Activated CD4-positive, alpha-beta memory T cell treated with anti-CD3 and anti-CD28 coated beads for 36 hours (primary cell): ENCODE results near the gene HTR6. TPM values are rescaled to one million over a fixed set of nuclear protein-coding genes. Genes with fewer than 3 reads are reported as not detected.
A peak's percentile ranks its signal among the peaks of the same experiment; 100 is the strongest.

ENCODE experiments used
- CTCF ChIA-PET: fragments of 350-600 bp; sonication (Branson Sonifier 250); formaldehyde crosslinking; loops from one replicate; lab custom pipeline; 2021; ENCODE audit warnings: antibody characterized with exemption, inconsistent platforms; lab: Charles Lee
- POLR2A ChIA-PET: fragments of 350-600 bp; sonication (Branson Sonifier 250); formaldehyde crosslinking; loops from one replicate; lab custom pipeline; 2021; ENCODE audit warnings: antibody characterized with exemption; lab: Charles Lee
- DNase-seq: peaks from one replicate; pipeline ENCODE4 v3.0.0-alpha.2; 2020
- H3K27ac Mint-ChIP-seq: one replicate; pipeline ENCODE4 v1.8.0; 2021; ENCODE audit warnings: mixed read lengths
- H3K27me3 Mint-ChIP-seq: one replicate; pipeline ENCODE4 v1.8.0; 2021; ENCODE audit warnings: mixed read lengths
- H3K36me3 Mint-ChIP-seq: one replicate; pipeline ENCODE4 v1.8.0; 2021; ENCODE audit warnings: mixed read lengths
- H3K4me1 Mint-ChIP-seq: one replicate; pipeline ENCODE4 v1.8.0; 2021; ENCODE audit warnings: low read depth, mixed read lengths
- H3K4me3 Mint-ChIP-seq: one replicate; pipeline ENCODE4 v1.8.0; 2021; ENCODE audit warnings: mild to moderate bottlenecking, mixed read lengths
- H3K9me3 Mint-ChIP-seq: one replicate; pipeline ENCODE4 v1.8.0; 2021; ENCODE audit warnings: mixed read lengths
- intact Hi-C: fragments of 100-400 bp; cut with micrococcal nuclease; formaldehyde crosslinking; loops from one replicate; pipeline ENCODE4 v1.15.1; 2023
- total RNA-seq, 2 experiments: library from RNA; stranded (reverse); gene quantifications; one replicate each; pipeline ENCODE4 v1.2.3, GENCODE V29; 2021

The HTR6 gene
- total RNA-seq, 2 experiments from 2014 or later, result 0.17 to 0.19 TPM

DNA sequence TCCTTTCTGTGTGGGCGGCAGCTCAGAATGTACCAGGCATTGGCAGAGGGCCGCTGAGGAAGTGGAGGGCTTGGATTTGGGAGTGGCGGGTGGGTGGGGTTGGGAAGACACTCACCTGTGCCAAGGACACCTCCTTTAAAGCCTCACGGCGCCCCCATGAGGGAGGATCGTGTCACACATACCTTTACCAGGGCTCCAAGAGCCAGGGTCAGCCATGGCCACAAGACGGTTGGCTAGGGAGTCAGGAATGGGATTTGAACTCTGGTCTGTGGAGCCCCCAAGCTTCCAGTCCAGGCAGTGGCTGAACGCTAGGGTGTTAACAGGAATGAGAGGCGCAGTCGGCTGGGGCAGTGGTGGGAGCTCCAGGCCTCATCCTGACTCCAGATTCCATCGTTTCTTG lies 16.0 kb upstream of the HTR6 start:
- CTCF ChIA-PET, result interaction anchor here (1.0 to 3.7 kb wide), 5 partner anchors 12 to 312 kb away, joined by 3 to 23 read pairs (median 5); no protein-coding TSS in a partner anchor
- Mint-ChIP-seq H3K4me1 (peaks cover 38% of the 10 kb centered on the region), H3K36me3 (peaks cover 2% of the 10 kb centered on the region), H3K27me3 (no peaks in the 10 kb centered on the region), H3K9me3 (no peaks in the 10 kb centered on the region), H3K4me3 (no peak overlapping the region), H3K27ac (no peak overlapping the region)
- DNase-seq, result peak; percentile 37
- POLR2A ChIA-PET, result no interaction called here
- intact Hi-C loops, result no loop called here

DNA sequence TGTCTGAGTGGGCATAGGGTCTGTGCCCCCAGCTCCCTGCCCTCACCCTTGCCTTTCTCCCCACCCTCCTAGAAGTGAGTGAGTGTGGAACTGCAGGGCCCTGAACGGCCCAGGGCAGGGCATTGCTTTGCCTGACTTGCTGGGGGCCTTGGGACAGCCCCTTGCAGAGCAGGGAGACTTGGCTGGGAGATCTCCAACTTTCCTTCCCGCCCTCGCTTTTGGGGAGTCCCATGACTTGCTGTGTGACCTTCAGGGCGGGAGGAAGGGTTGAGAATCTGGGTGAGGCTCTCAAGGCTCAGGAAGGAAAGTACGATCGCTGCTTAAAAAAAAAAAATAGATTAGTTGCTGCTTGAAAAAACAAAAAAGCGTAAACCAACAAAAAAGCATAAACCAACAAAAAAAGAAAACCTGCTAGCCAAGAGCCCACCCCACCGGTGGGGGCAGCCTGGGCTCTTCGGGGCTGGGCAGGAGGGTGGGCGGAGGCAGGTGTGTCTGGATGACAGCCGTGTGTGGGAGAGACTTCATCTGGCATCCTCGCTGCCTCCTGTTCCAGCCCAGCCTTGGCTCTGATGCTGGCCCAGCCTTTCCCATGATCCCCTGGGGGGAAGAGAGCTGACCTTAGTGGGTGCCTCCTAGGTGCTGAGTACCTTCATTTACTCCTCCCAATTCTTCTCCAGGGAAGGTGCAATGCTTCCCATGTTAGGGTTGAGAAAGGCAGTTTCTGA lies 14.1 kb upstream of the HTR6 start:
- no peak for DNase-seq
- no peaks in the 10 kb centered on the region for H3K27me3 Mint-ChIP-seq
- H3K4me1 Mint-ChIP-seq, result peaks cover 41% of the 10 kb centered on the region
- ChIA-PET POLR2A (no interaction called here), CTCF (interaction anchor here (0.6 to 2.2 kb wide), 15 partner anchors 20 to 398 kb away, joined by 3 to 8 read pairs (median 4); a partner anchor contains a TSS)
- no peak overlapping the region for H3K27ac Mint-ChIP-seq
- intact Hi-C loops, result loop anchor here (2.0 to 5.0 kb wide), 4 partner anchors 68 to 260 kb away; partner anchors contain the start of gene CAPZB
- no peaks in the 10 kb centered on the region for H3K9me3 Mint-ChIP-seq
- H3K4me3 Mint-ChIP-seq, result no peak overlapping the region
- no peaks in the 10 kb centered on the region for H3K36me3 Mint-ChIP-seq

DNA sequence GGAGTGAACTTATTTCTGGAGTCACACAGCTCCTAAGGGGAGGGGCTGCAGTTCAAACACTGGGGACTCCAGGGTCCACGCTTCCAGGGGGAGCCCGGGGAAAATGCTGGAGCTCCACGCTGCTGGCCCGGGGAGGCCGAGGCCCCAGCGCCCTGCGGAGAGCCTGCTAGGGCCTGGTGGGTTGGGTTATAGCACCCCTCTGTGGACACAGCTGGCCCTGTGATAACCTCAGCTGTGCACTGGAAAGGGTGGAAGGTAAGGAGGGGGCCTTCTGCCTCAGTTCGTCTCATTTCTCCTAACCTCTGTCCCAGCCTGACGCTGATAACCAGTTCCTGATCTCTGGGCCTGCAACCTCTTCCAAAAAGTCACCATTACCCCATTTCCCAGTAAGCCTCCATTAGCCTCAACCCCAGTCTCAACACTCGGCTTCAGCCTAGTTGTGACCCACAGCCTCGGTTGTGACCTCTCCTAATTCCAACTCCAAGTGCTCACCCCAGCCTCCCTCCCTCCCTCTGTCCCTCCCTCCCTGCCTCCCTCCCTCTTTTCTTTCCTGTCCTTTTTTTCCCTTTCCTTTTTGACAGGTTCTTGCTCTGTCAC lies 13.4 kb upstream of the HTR6 start:
- Mint-ChIP-seq H3K4me1 (peaks cover 34% of the 10 kb centered on the region), H3K27ac (no peak overlapping the region), H3K4me3 (no peak overlapping the region), H3K27me3 (no peaks in the 10 kb centered on the region), H3K9me3 (no peaks in the 10 kb centered on the region), H3K36me3 (no peaks in the 10 kb centered on the region)
- ChIA-PET CTCF (interaction anchor here (0.6 to 2.2 kb wide), 18 partner anchors 9 to 399 kb away, joined by 3 to 8 read pairs (median 4); a partner anchor contains a TSS), POLR2A (no interaction called here)
- peak; percentile 71 for DNase-seq
- intact Hi-C loops, result loop anchor here (2.0 to 5.0 kb wide), 4 partner anchors 69 to 260 kb away; partner anchors contain the start of gene CAPZB

DNA sequence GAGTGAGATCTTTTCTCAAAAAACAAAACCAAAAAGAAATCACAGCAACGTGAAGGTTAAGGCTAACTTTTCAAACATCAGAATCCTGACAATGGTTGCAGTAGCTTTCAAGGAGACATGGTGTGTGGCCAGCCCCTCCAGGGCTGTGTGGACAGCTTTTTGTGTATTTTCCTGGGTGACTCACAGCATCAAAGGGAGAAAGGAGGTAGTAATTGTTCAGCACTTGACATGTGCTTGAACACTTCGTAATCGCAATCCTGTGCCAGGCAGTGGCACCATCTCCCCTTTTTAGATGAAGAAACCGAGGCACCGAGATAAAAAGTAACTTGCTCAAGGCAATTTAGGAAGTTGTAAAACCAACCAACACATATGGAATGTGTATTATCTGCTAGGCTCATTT lies 10.3 kb upstream of the HTR6 start:
- intact Hi-C loops, result loop anchor here (5.0 kb wide), 3 partner anchors 72 to 217 kb away; partner anchors contain the start of gene CAPZB
- POLR2A ChIA-PET, result no interaction called here
- H3K4me3 Mint-ChIP-seq, result no peak overlapping the region

DNA sequence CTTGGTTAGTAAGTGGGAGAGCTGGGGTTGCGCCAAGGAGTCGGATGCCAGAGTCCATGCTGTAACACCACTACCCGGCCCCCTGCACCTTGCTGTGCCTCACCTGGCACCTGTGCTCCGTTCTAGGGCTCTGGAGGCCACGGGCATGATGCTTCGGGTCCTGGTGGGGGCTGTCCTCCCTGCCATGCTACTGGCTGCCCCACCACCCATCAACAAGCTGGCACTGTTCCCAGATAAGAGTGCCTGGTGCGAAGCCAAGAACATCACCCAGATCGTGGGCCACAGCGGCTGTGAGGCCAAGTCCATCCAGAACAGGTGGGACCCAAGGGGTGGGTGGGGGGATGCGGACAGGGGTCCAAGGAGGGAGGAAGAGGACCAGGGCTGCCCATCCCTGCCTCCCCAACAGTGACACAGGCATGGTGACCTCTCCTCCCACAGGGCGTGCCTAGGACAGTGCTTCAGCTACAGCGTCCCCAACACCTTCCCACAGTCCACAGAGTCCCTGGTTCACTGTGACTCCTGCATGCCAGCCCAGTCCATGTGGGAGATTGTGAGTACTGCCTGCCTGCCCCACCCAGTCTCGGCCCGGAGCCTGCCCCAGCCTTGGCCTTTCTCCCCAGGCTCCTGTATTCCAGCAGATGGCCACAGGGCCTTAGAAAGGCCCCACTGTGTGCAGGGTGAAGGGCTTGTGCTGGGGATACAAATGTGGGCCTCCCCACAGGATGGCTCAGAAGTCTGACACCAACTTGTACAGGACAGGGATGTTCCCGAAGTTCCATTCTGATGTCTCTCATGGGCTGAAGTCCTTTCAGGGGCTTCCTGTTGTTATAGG lies 9.6 kb upstream of the HTR6 start:
- Mint-ChIP-seq H3K36me3 (no peaks in the 10 kb centered on the region), H3K4me3 (no peak overlapping the region), H3K4me1 (peaks cover 19% of the 10 kb centered on the region), H3K9me3 (no peaks in the 10 kb centered on the region), H3K27me3 (no peaks in the 10 kb centered on the region), H3K27ac (no peak overlapping the region)
- CTCF ChIA-PET, result interaction anchor here (1.1 to 2.9 kb wide), 17 partner anchors 41 to 399 kb away, joined by 3 to 20 read pairs (median 4); partner anchors contain the start of gene AKR7A3
- intact Hi-C loops, result loop anchor here (5.0 kb wide), 3 partner anchors 73 to 218 kb away; partner anchors contain the start of gene CAPZB
- POLR2A ChIA-PET, result no interaction called here
- no peak for DNase-seq

More for the DNA sequence above, 10.3 kb upstream of the HTR6 start:
- CTCF ChIA-PET, result interaction anchor here (0.6 to 2.9 kb wide), 43 partner anchors 8 to 445 kb away, joined by 3 to 20 read pairs (median 4); partner anchors contain the start of genes AKR7A3, EMC1, MRTO4 and NBL1
- peaks cover 18% of the 10 kb centered on the region for H3K4me1 Mint-ChIP-seq
- no peaks in the 10 kb centered on the region for H3K27me3 Mint-ChIP-seq
- no peaks in the 10 kb centered on the region for H3K9me3 Mint-ChIP-seq
- no peak overlapping the region for H3K27ac Mint-ChIP-seq
- H3K36me3 Mint-ChIP-seq, result no peaks in the 10 kb centered on the region
- no peak for DNase-seq

DNA sequence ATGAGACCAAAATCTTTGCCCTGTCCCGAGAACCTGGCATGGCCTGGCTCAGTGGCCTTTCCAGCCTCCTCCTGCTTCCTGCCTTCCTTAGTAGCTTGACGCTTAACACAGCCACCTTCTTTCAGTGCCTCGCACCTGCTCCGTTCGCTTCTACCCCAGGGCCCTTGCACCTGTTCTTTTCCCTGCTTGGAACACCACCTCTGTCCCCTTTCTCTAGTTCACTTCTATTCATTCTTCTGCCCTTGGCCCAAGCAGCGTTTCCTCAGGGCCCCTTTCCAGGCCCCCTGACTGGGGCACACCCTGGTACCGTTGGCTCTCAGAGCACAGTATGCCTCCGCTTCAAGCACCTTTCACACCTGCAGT lies 9.0 kb upstream of the HTR6 start:
- H3K4me3 Mint-ChIP-seq, result no peak overlapping the region
- intact Hi-C loops, result no loop called here
- POLR2A ChIA-PET, result no interaction called here
- H3K27me3 Mint-ChIP-seq, result no peaks in the 10 kb centered on the region
- peaks cover 13% of the 10 kb centered on the region for H3K4me1 Mint-ChIP-seq
- CTCF ChIA-PET, result interaction anchor here (1.1 to 2.0 kb wide), 2 partner anchors 9 to 49 kb away, joined by 3 to 7 read pairs; no protein-coding TSS in a partner anchor
- H3K27ac Mint-ChIP-seq, result no peak overlapping the region
- no peak for DNase-seq
- no peaks in the 10 kb centered on the region for H3K36me3 Mint-ChIP-seq
- no peaks in the 10 kb centered on the region for H3K9me3 Mint-ChIP-seq

DNA sequence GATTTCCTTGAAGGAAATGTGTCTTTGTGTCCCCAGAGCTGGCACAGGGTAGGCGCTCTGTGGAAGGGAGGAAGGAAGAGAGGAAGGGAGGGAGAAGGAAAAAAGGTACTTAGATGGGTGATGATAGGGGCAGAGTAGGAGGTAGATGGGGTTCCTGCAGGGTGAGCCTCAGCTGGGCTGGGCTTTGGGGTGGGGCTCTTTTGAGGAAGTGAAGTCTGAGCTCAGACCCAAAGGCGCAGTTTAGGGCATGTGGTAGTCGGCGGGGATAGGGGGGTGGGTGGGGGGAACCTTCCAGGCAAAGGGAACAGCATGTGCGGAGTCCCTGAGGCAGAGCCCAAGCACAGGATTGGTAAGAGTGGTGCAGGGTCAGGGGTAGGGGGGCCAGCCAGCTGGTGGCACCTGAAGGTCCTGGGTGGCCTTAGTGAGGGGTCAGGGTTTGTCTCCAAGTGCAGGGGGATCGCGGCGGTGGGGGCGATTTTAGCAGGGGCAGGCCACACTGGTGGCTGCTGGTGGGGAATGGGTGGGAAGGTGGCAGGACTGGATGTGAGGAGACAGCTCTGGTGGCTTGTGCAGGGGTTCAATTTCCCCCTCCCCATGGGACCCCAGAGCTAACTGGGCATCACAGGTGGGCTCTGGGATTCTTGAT lies 8.4 kb upstream of the HTR6 start:
- H3K36me3 Mint-ChIP-seq, result no peaks in the 10 kb centered on the region
- DNase-seq, result no peak
- H3K4me3 Mint-ChIP-seq, result no peak overlapping the region
- H3K27ac Mint-ChIP-seq, result no peak overlapping the region
- peaks cover 9% of the 10 kb centered on the region for H3K4me1 Mint-ChIP-seq
- H3K9me3 Mint-ChIP-seq, result no peaks in the 10 kb centered on the region
- ChIA-PET POLR2A (no interaction called here), CTCF (interaction anchor here (1.1 to 2.0 kb wide), 2 partner anchors 9 to 48 kb away, joined by 3 to 7 read pairs; no protein-coding TSS in a partner anchor)
- intact Hi-C loops, result no loop called here
- H3K27me3 Mint-ChIP-seq, result no peaks in the 10 kb centered on the region

DNA sequence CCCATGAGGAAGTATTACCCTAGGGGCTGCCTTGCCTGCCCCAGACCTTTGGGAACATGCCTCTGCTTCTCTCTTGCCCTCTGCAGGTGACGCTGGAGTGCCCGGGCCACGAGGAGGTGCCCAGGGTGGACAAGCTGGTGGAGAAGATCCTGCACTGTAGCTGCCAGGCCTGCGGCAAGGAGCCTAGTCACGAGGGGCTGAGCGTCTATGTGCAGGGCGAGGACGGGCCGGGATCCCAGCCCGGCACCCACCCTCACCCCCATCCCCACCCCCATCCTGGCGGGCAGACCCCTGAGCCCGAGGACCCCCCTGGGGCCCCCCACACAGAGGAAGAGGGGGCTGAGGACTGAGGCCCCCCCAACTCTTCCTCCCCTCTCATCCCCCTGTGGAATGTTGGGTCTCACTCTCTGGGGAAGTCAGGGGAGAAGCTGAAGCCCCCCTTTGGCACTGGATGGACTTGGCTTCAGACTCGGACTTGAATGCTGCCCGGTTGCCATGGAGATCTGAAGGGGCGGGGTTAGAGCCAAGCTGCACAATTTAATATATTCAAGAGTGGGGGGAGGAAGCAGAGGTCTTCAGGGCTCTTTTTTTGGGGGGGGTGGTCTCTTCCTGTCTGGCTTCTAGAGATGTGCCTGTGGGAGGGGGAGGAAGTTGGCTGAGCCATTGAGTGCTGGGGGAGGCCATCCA lies 7.8 kb upstream of the HTR6 start:
- Mint-ChIP-seq H3K4me1 (peaks cover 11% of the 10 kb centered on the region), H3K36me3 (no peaks in the 10 kb centered on the region), H3K27ac (no peak overlapping the region), H3K9me3 (no peaks in the 10 kb centered on the region), H3K4me3 (no peak overlapping the region), H3K27me3 (peaks cover 1% of the 10 kb centered on the region)
- intact Hi-C loops, result no loop called here
- no peak for DNase-seq
- POLR2A ChIA-PET, result no interaction called here
- CTCF ChIA-PET, result interaction anchor here (1.1 to 2.0 kb wide), 2 partner anchors 10 to 48 kb away, joined by 3 to 7 read pairs; no protein-coding TSS in a partner anchor

DNA sequence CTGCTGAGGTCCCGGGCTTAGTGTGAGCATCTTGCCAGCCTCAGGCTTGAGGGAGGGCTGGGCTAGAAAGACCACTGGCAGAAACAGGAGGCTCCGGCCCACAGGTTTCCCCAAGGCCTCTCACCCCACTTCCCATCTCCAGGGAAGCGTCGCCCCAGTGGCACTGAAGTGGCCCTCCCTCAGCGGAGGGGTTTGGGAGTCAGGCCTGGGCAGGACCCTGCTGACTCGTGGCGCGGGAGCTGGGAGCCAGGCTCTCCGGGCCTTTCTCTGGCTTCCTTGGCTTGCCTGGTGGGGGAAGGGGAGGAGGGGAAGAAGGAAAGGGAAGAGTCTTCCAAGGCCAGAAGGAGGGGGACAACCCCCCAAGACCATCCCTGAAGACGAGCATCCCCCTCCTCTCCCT lies 7.2 kb upstream of the HTR6 start:
- H3K36me3 Mint-ChIP-seq, result no peaks in the 10 kb centered on the region
- peaks cover 11% of the 10 kb centered on the region for H3K4me1 Mint-ChIP-seq
- H3K27ac Mint-ChIP-seq, result no peak overlapping the region
- intact Hi-C loops, result no loop called here
- CTCF ChIA-PET, result interaction anchor here (1.2 kb wide), 1 partner anchor 75 kb away, joined by 3 read pairs; no protein-coding TSS in a partner anchor
- peaks cover 1% of the 10 kb centered on the region for H3K27me3 Mint-ChIP-seq
- POLR2A ChIA-PET, result no interaction called here
- H3K4me3 Mint-ChIP-seq, result no peak overlapping the region
- no peaks in the 10 kb centered on the region for H3K9me3 Mint-ChIP-seq
- no peak for DNase-seq

DNA sequence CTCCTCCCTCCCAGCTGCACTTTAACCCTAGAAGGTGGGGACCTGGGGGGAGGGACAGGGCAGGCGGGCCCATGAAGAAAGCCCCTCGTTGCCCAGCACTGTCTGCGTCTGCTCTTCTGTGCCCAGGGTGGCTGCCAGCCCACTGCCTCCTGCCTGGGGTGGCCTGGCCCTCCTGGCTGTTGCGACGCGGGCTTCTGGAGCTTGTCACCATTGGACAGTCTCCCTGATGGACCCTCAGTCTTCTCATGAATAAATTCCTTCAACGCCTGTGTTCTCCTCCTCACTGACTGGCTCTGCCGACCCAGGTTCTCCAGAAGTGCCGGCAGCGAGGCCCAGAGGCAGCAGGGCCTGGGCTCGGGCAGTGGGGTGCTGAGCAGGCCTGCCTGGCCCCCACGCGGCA lies 6.5 kb upstream of the HTR6 start:
- Mint-ChIP-seq H3K36me3 (no peaks in the 10 kb centered on the region), H3K9me3 (no peaks in the 10 kb centered on the region), H3K27ac (no peak overlapping the region), H3K4me3 (no peak overlapping the region), H3K27me3 (peaks cover 1% of the 10 kb centered on the region), H3K4me1 (peaks cover 11% of the 10 kb centered on the region)
- intact Hi-C loops, result no loop called here
- ChIA-PET POLR2A (no interaction called here), CTCF (interaction anchor here (1.1 to 1.2 kb wide), 2 partner anchors 61 to 76 kb away, joined by 3 read pairs; a partner anchor contains a TSS)
- DNase-seq, result no peak
